ENCODE results near the gene FIGLA. TPM values are rescaled to one million over a fixed set of nuclear protein-coding genes. Genes with fewer than 3 reads are reported as not detected.

FIGLA gene
- total and polyA plus RNA-seq, 2 experiments from 2014 or later, result not detected

DNA sequence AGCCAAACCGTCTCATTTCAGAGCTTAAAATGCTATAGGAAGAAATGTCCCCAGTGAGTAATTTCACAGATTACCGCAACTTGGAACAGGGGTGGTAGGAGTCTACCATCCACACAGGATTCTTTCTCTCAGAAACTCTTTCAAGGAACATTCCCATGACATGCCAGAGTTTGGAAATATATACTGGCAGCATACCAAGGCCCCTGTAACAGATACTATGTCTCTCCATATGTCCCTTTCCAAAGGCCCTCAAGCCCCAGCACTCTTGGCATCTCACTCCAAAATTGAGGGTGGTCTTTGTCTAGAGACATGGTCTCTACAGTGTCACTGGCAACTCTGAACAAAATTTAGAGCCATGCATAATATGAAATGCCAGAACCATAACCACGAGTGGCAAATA lies 11.0 kb downstream of the FIGLA start:
- TF ChIP-seq, protein P1, sequence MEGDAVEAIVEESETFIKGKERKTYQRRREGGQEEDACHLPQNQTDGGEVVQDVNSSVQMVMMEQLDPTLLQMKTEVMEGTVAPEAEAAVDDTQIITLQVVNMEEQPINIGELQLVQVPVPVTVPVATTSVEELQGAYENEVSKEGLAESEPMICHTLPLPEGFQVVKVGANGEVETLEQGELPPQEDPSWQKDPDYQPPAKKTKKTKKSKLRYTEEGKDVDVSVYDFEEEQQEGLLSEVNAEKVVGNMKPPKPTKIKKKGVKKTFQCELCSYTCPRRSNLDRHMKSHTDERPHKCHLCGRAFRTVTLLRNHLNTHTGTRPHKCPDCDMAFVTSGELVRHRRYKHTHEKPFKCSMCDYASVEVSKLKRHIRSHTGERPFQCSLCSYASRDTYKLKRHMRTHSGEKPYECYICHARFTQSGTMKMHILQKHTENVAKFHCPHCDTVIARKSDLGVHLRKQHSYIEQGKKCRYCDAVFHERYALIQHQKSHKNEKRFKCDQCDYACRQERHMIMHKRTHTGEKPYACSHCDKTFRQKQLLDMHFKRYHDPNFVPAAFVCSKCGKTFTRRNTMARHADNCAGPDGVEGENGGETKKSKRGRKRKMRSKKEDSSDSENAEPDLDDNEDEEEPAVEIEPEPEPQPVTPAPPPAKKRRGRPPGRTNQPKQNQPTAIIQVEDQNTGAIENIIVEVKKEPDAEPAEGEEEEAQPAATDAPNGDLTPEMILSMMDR (conservative IDR thresholded peaks at IDR 0.05; ENCODE audit: low read depth in 2 of 2), result no peak
- H3K36me3 Mint-ChIP-seq (ENCODE audit: low read depth), result no peaks in the 10 kb centered on the region
- no peak overlapping the region for H3K27ac Mint-ChIP-seq
- Histone ChIP-seq H3F3A (replicated peaks; ENCODE audit: low read depth) (no peaks in the 10 kb centered on the region), H3K36me3 (ENCODE audit: insufficient read depth) (no peaks in the 10 kb centered on the region), H3K9me2 (ENCODE audit: insufficient read depth) (no peaks in the 10 kb centered on the region), H4K20me1 (replicated peaks; ENCODE audit: insufficient read depth) (no peaks in the 10 kb centered on the region), H3K4me1 (ENCODE audit: insufficient read depth) (no peaks in the 10 kb centered on the region), H2AFZ (no peak overlapping the region), H3K79me2 (replicated peaks; ENCODE audit: insufficient read depth) (no peaks in the 10 kb centered on the region), H3K4me3 (no peak overlapping the region), H3K27me3 (ENCODE audit: insufficient read depth) (peaks cover 27% of the 10 kb centered on the region; the same call in 1 of the 2 replicates), H3K4me2 (no peak overlapping the region), H3K27ac (ENCODE audit: low read depth) (no peak overlapping the region)
- peaks cover under 1% of the 10 kb centered on the region; the same call in 1 of the 3 replicates for H3K4me1 Mint-ChIP-seq
- DNase-seq (ENCODE audit: low spot score) (no peak), ATAC-seq (no peak)
- H3K4me3 Mint-ChIP-seq, result no peak overlapping the region
- no peaks in the 10 kb centered on the region for H3K9me3 Mint-ChIP-seq
- H3K27me3 Mint-ChIP-seq (ENCODE audit: insufficient read depth, low read depth, poor library complexity), result peaks cover 8% of the 10 kb centered on the region

DNA sequence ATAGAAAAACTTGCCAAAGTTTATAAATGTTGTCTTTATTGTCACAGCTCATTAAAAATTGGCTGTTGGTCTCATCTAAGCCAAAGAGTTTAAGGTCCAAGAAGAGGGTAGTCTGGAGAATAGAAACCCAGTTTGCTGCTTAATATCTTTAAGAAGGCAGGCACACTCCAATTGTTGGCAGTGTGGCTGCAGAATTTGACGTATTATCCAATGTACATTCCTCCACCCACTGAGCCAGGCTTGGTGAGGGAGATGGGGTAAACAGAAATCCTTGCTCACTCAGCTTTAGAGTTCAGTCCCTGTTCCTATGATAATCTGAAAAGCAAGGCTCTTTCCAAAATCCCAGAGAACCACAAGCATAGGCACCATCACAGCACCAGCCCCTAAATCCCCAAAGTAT lies 11.8 kb downstream of the FIGLA start:
- peaks cover 27% of the 10 kb centered on the region; the same call in 1 of the 2 replicates for H3K27me3 ChIP-seq (ENCODE audit: insufficient read depth)
- ATAC-seq, result no peak
- H3K27me3 Mint-ChIP-seq (ENCODE audit: insufficient read depth, low read depth, poor library complexity), result peaks cover 5% of the 10 kb centered on the region
- TF ChIP-seq STAT1 (IDR thresholded peaks at IDR 0.05; ENCODE audit: unreplicated experiment) (no peak), EZH2 (IDR thresholded peaks at IDR 0.05; ENCODE audit: low read depth, unreplicated experiment) (no peak), ZNF114 (CRISPR knock-in tag; IDR thresholded peaks at IDR 0.05) (no peak), JUNB (IDR thresholded peaks at IDR 0.05; ENCODE audit: unreplicated experiment) (no peak), ZNF331 (CRISPR knock-in tag; IDR thresholded peaks at IDR 0.05; ENCODE audit: low read depth) (no peak), CREB1 (CRISPR knock-in tag; IDR thresholded peaks at IDR 0.05; ENCODE audit: low read depth) (no peak), EZH2phosphoT487 (IDR thresholded peaks at IDR 0.05; ENCODE audit: unreplicated experiment) (no peak), NANOG (IDR thresholded peaks at IDR 0.05; ENCODE audit: borderline replicate concordance) (no peak)
- TF ChIP-seq, protein P2, sequence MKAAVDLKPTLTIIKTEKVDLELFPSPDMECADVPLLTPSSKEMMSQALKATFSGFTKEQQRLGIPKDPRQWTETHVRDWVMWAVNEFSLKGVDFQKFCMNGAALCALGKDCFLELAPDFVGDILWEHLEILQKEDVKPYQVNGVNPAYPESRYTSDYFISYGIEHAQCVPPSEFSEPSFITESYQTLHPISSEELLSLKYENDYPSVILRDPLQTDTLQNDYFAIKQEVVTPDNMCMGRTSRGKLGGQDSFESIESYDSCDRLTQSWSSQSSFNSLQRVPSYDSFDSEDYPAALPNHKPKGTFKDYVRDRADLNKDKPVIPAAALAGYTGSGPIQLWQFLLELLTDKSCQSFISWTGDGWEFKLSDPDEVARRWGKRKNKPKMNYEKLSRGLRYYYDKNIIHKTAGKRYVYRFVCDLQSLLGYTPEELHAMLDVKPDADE (IDR thresholded peaks at IDR 0.05), result no peak
- TF ChIP-seq, protein P3, sequence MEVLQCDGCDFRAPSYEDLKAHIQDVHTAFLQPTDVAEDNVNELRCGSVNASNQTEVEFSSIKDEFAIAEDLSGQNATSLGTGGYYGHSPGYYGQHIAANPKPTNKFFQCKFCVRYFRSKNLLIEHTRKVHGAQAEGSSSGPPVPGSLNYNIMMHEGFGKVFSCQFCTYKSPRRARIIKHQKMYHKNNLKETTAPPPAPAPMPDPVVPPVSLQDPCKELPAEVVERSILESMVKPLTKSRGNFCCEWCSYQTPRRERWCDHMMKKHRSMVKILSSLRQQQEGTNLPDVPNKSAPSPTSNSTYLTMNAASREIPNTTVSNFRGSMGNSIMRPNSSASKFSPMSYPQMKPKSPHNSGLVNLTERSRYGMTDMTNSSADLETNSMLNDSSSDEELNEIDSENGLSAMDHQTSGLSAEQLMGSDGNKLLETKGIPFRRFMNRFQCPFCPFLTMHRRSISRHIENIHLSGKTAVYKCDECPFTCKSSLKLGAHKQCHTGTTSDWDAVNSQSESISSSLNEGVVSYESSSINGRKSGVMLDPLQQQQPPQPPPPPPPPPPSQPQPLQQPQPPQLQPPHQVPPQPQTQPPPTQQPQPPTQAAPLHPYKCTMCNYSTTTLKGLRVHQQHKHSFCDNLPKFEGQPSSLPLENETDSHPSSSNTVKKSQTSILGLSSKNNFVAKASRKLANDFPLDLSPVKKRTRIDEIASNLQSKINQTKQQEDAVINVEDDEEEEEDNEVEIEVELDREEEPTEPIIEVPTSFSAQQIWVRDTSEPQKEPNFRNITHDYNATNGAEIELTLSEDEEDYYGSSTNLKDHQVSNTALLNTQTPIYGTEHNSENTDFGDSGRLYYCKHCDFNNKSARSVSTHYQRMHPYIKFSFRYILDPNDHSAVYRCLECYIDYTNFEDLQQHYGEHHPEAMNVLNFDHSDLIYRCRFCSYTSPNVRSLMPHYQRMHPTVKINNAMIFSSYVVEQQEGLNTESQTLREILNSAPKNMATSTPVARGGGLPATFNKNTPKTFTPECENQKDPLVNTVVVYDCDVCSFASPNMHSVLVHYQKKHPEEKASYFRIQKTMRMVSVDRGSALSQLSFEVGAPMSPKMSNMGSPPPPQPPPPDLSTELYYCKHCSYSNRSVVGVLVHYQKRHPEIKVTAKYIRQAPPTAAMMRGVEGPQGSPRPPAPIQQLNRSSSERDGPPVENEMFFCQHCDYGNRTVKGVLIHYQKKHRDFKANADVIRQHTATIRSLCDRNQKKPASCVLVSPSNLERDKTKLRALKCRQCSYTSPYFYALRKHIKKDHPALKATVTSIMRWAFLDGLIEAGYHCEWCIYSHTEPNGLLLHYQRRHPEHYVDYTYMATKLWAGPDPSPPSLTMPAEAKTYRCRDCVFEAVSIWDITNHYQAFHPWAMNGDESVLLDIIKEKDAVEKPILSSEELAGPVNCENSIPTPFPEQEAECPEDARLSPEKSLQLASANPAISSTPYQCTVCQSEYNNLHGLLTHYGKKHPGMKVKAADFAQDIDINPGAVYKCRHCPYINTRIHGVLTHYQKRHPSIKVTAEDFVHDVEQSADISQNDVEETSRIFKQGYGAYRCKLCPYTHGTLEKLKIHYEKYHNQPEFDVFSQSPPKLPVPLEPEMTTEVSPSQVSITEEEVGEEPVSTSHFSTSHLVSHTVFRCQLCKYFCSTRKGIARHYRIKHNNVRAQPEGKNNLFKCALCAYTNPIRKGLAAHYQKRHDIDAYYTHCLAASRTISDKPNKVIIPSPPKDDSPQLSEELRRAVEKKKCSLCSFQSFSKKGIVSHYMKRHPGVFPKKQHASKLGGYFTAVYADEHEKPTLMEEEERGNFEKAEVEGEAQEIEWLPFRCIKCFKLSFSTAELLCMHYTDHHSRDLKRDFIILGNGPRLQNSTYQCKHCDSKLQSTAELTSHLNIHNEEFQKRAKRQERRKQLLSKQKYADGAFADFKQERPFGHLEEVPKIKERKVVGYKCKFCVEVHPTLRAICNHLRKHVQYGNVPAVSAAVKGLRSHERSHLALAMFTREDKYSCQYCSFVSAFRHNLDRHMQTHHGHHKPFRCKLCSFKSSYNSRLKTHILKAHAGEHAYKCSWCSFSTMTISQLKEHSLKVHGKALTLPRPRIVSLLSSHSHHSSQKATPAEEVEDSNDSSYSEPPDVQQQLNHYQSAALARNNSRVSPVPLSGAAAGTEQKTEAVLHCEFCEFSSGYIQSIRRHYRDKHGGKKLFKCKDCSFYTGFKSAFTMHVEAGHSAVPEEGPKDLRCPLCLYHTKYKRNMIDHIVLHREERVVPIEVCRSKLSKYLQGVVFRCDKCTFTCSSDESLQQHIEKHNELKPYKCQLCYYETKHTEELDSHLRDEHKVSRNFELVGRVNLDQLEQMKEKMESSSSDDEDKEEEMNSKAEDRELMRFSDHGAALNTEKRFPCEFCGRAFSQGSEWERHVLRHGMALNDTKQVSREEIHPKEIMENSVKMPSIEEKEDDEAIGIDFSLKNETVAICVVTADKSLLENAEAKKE (CRISPR knock-in tag; IDR thresholded peaks at IDR 0.05), result no peak
- TF ChIP-seq, protein P1 (conservative IDR thresholded peaks at IDR 0.05; ENCODE audit: low read depth in 2 of 2), result no peak

More for the DNA sequence above, 11.8 kb downstream of the FIGLA start:
- no peak overlapping the region for H3K4me3 ChIP-seq
- no peaks in the 10 kb centered on the region for H3K79me2 ChIP-seq (replicated peaks; ENCODE audit: insufficient read depth)
- Mint-ChIP-seq H3K27ac (no peak overlapping the region), H3K9me3 (no peaks in the 10 kb centered on the region), H3K36me3 (ENCODE audit: low read depth) (no peaks in the 10 kb centered on the region), H3K4me1 (no peaks in the 10 kb centered on the region), H3K4me3 (no peak overlapping the region)
- no peaks in the 10 kb centered on the region for H3K4me1 ChIP-seq (ENCODE audit: insufficient read depth)
- H3K27ac ChIP-seq (ENCODE audit: low read depth), result no peak overlapping the region
- H3F3A ChIP-seq (replicated peaks; ENCODE audit: low read depth), result no peaks in the 10 kb centered on the region
- no peak for DNase-seq (ENCODE audit: low spot score)
- peaks cover 8% of the 10 kb centered on the region; the same call in 1 of the 2 replicates for H3K9me2 ChIP-seq (ENCODE audit: insufficient read depth)
- H3K4me2 ChIP-seq, result no peak overlapping the region
- H2AFZ ChIP-seq, result no peak overlapping the region; the same call in 1 of the 2 replicates
- no peaks in the 10 kb centered on the region for H3K36me3 ChIP-seq (ENCODE audit: insufficient read depth)
- H4K20me1 ChIP-seq (replicated peaks; ENCODE audit: insufficient read depth), result no peaks in the 10 kb centered on the region

Data from GM23338 (cell line).